Endothelial cell of umbilical vein (primary cell): ENCODE data around the gene G6PC1. TPM values are rescaled to one million over a fixed set of nuclear protein-coding genes. Genes with fewer than 3 reads are reported as not detected.
"Not testable (repeated sequence)": the region's sequence is repeated elsewhere in the genome, so short reads cannot be mapped to it uniquely, and the experiment has no call there.

Source experiments
- BruUV-seq: library from RNA; stranded (reverse); fragments of 400-500 nt; replicated peaks from 2 replicates; lab custom pipeline; 2021; lab: Mats Ljungman, UMichigan
- CTCF ChIA-PET: fragments of 300-600, 350-600 bp; sonication (Branson Sonifier 250); formaldehyde crosslinking; loops from one replicate; lab custom pipeline; 2021; ENCODE audit warnings: antibody characterized with exemption, inconsistent platforms; lab: Charles Lee
- POLR2A ChIA-PET: fragments of 300-600, 350-600 bp; sonication (Branson Sonifier 250); formaldehyde crosslinking; loops from one replicate; lab custom pipeline; 2021; ENCODE audit warnings: antibody characterized with exemption, inconsistent platforms; lab: Charles Lee
- DNase-seq: peaks from one replicate; pipeline ENCODE4 v3.0.0-alpha.2; 2011; ENCODE audit warnings: low read depth, low spot score
- FAIRE-seq: peaks from 2 replicates; lab custom pipeline; 2011; peaks lifted over from hg19 to GRCh38; lab: Jason Lieb, UNC
- H2AFZ ChIP-seq: 2 replicates; pipeline ENCODE4 v1.6.0; 2012; ENCODE audit warnings: low read depth, low read length, control low read depth, inconsistent platforms
- H3K27ac ChIP-seq: 2 replicates; pipeline ENCODE4 v1.5.1; 2011; ENCODE audit warnings: low read depth, mild to moderate bottlenecking, control low read depth, low read length, moderate library complexity; ENCODE audit not compliant: insufficient read depth
- H3K27me3 ChIP-seq, 2 experiments: 2 replicates each; pipeline versions ENCODE4 v1.6.0 to v1.6.1; 2011; ENCODE audit warnings: low read length in 2 of 2, mixed read lengths in 1 of 2; ENCODE audit not compliant: control insufficient read depth in 2 of 2, insufficient read depth in 2 of 2
- H3K36me3 ChIP-seq, 2 experiments: 2 replicates in 1 of 2; 3 replicates in 1 of 2; pipeline ENCODE4 v1.5.1; 2011; ENCODE audit warnings: low read length in 2 of 2, mild to moderate bottlenecking in 1 of 2, moderate library complexity in 1 of 2; ENCODE audit not compliant: control insufficient read depth in 2 of 2, insufficient read depth in 2 of 2; ENCODE audit errors: extremely low read depth in 1 of 2
- H3K4me1 ChIP-seq: 3 replicates; pipeline ENCODE4 v1.5.1; 2011; ENCODE audit warnings: mild to moderate bottlenecking, low read length; ENCODE audit not compliant: control insufficient read depth, insufficient read depth; ENCODE audit errors: extremely low read depth
- H3K4me2 ChIP-seq: 2 replicates; pipeline ENCODE4 v1.6.1; 2011; ENCODE audit warnings: low read length, control low read depth, mixed read lengths; ENCODE audit not compliant: insufficient read depth
- H3K4me3 ChIP-seq, 3 experiments: fragments of 200-600 bp in 1 of 3; sonication (generic), shearing (Covaris generic) in 1 of 3; replicated peaks in 1 of 3; 2 replicates each; pipeline ENCODE4 v1.5.1; 2011 to 2016; ENCODE audit warnings: control low read depth in 3 of 3, low read length in 3 of 3, mild to moderate bottlenecking in 2 of 3, inconsistent platforms in 1 of 3, low read depth in 1 of 3, moderate library complexity in 1 of 3; ENCODE audit not compliant: insufficient read depth in 1 of 3
- H3K79me2 ChIP-seq: 2 replicates; pipeline ENCODE4 v1.6.0; 2012; ENCODE audit warnings: low read length, inconsistent platforms; ENCODE audit not compliant: control insufficient read depth, insufficient read depth
- H3K9ac ChIP-seq: replicated peaks from 2 replicates; pipeline ENCODE3; 2011; ENCODE audit warnings: low read length, control low read depth; ENCODE audit not compliant: insufficient read depth; ENCODE audit errors: extremely low read depth
- H3K9me1 ChIP-seq: replicated peaks from 3 replicates; pipeline ENCODE4 v1.6.0; 2011; ENCODE audit warnings: mild to moderate bottlenecking, low read length; ENCODE audit not compliant: control insufficient read depth, insufficient read depth; ENCODE audit errors: extremely low read depth
- H3K9me3 ChIP-seq: replicated peaks from 2 replicates; pipeline ENCODE4 v1.5.1; 2012; ENCODE audit warnings: low read length, inconsistent platforms; ENCODE audit not compliant: control insufficient read depth, insufficient read depth
- H4K20me1 ChIP-seq: replicated peaks from 2 replicates; pipeline ENCODE3; 2011; ENCODE audit warnings: mild to moderate bottlenecking, low read length; ENCODE audit not compliant: control insufficient read depth, insufficient read depth; ENCODE audit errors: extremely low read depth
- CTCF ChIP-seq, 2 donors: IDR thresholded peaks; 1 replicate in 1 of 2; 2 replicates in 1 of 2; pipeline ENCODE4 v1.5.1; 2011; ENCODE audit warnings: low read length in 2 of 2, mild to moderate bottlenecking in 2 of 2, moderate library complexity in 2 of 2, control low read depth in 1 of 2, inconsistent platforms in 1 of 2, low read depth in 1 of 2; ENCODE audit not compliant: insufficient read depth in 1 of 2; ENCODE audit errors: extremely low read depth in 1 of 2
- EZH2 ChIP-seq: IDR thresholded peaks from 2 replicates; pipeline ENCODE4 v1.6.1; 2012; ENCODE audit warnings: borderline replicate concordance, low read depth, mild to moderate bottlenecking, moderate library complexity, low read length, inconsistent platforms; ENCODE audit not compliant: severe bottlenecking
- FOS ChIP-seq: IDR thresholded peaks from 2 replicates; pipeline ENCODE4 v1.6.1; 2011; ENCODE audit warnings: mild to moderate bottlenecking, low read length, moderate library complexity, borderline replicate concordance; ENCODE audit not compliant: insufficient read depth
- GATA2 ChIP-seq: IDR thresholded peaks from 2 replicates; pipeline ENCODE4 v1.7.0; 2011; ENCODE audit warnings: low read depth, mild to moderate bottlenecking, moderate library complexity, mixed read lengths, low read length; ENCODE audit not compliant: insufficient read length, insufficient read depth
- JUN ChIP-seq: IDR thresholded peaks from 2 replicates; pipeline ENCODE4 v1.6.1; 2011; ENCODE audit warnings: borderline replicate concordance, low read depth; ENCODE audit not compliant: insufficient read length, insufficient read depth
- MAX ChIP-seq: IDR thresholded peaks from 2 replicates; pipeline ENCODE4 v1.6.1; 2011; ENCODE audit not compliant: insufficient read depth, insufficient read length
- MYC ChIP-seq: IDR thresholded peaks from one replicate; pipeline ENCODE4 v1.6.1; 2011; ENCODE audit warnings: mild to moderate bottlenecking, low read depth, low read length
- POLR2A ChIP-seq: IDR thresholded peaks from 2 replicates; pipeline ENCODE4 v1.6.1; 2012; ENCODE audit warnings: low read depth, mild to moderate bottlenecking, control low read depth, low read length
- POLR2AphosphoS5 ChIP-seq: IDR thresholded peaks from 2 replicates; pipeline ENCODE4 v1.6.1; 2012; ENCODE audit warnings: low read depth, mild to moderate bottlenecking, control low read depth, low read length, moderate library complexity; ENCODE audit not compliant: insufficient read depth
- dilution Hi-C: fragments of 300-500 bp; cut with MboI; formaldehyde crosslinking; loops from one replicate; pipeline ENCODE4 v1.15.0; 2019; ENCODE audit warnings: low sequenced_read_pairs; ENCODE audit not compliant: extremely low pct_ligation_motif_present
- intact Hi-C: fragments of 100-400 bp; cut with micrococcal nuclease; formaldehyde crosslinking; loops from one replicate; pipeline ENCODE4 v1.10.0; 2022
- polyA plus RNA-seq, 4 experiments: library from polyadenylated mRNA; depleted of rRNA in 3 of 4; stranded (reverse) in 3 of 4; unstranded in 1 of 4; fragments of >200 nt; gene quantifications; 2 replicates each; pipeline versions ENCODE4 v1.2.1 to v1.2.3, GENCODE V29; 2011 to 2012; ENCODE audit warnings: missing spikeins in 1 of 4
- total RNA-seq: library from RNA; stranded (reverse); gene quantifications from 2 replicates; pipeline ENCODE4 v1.2.3, GENCODE V29; 2021

Gene G6PC1
- total and polyA plus RNA-seq, 2 donors (not counting 3 experiments of a cell fraction or from before 2014, with no cell fraction given) = not detected

GRCh38 chr17:42883802-42884558 is 16.6 kb upstream of the G6PC1 start:
- Histone ChIP-seq H4K20me1 (no peaks in the 10 kb centered on the region), H3K36me3 (no peaks in the 10 kb centered on the region), H3K9me3 (no peaks in the 10 kb centered on the region), H2AFZ (no peak overlapping the region), H3K9ac (no peak overlapping the region), H3K9me1 (no peaks in the 10 kb centered on the region), H3K4me1 (no peaks in the 10 kb centered on the region), H3K27me3 (peaks cover 0 to 2% of the 10 kb centered on the region in 2 experiments), H3K79me2 (no peaks in the 10 kb centered on the region), H3K27ac (no peak overlapping the region), H3K4me3 (no peak overlapping the region), H3K4me2 (no peak overlapping the region)
- CTCF ChIA-PET = interaction anchor here (1.0 to 1.4 kb wide), 3 partner anchors 15 to 159 kb away, joined by 3 to 5 read pairs (median 3); no protein-coding TSS in a partner anchor
- DNase-seq (no peak), FAIRE-seq (no peak)
- POLR2A ChIA-PET = no interaction called here
- TF ChIP-seq GATA2 (no peak), CTCF (IDR thresholded peaks at IDR 0.05; ENCODE audit: extremely low read depth in 1 of 2, insufficient read depth in 1 of 2, low read depth in 1 of 2, low read length in 2 of 2) (no peak), JUN (no peak), POLR2AphosphoS5 (no peak), MAX (no peak), POLR2A (no peak), EZH2 (no peak), FOS (no peak), MYC (no peak)
- no TSS peak for BruUV-seq
- dilution Hi-C loops = no loop called here
- intact Hi-C loops = loop anchor here (5.0 kb wide), 1 partner anchor 53 kb away; no protein-coding TSS in a partner anchor

- POLR2A ChIA-PET, dilution Hi-C loops, FAIRE-seq, H3K9ac ChIP-seq, H3K27me3 ChIP-seq, H3K36me3 ChIP-seq, H4K20me1 ChIP-seq, BruUV-seq, H3K79me2 ChIP-seq, H2AFZ ChIP-seq, H3K4me2 ChIP-seq, DNase-seq, H3K4me1 ChIP-seq, H3K9me1 ChIP-seq, H3K27ac ChIP-seq, H3K9me3 ChIP-seq, intact Hi-C loops, H3K4me3 ChIP-seq: not testable (repeated sequence)
- CTCF ChIA-PET = interaction anchor here (0.9 to 1.8 kb wide), 3 partner anchors 10 to 47 kb away, joined by 3 to 4 read pairs (median 3); no protein-coding TSS in a partner anchor
Measured at GRCh38 chr17:42885806-42886205, 14.8 kb upstream of the G6PC1 start.
